Gastrocnemius medialis (tissue), 4 donors: Measurements from ENCODE around the gene NBPF14. TPM values are rescaled to one million over a fixed set of nuclear protein-coding genes. Genes with fewer than 3 reads are reported as not detected.
A peak's percentile ranks its signal among the peaks of the same experiment; 100 is the strongest.
"Not testable (repeated sequence)": the region's sequence is repeated elsewhere in the genome, so short reads cannot be mapped to it uniquely, and the experiment has no call there.

ENCODE experiments used
- ATAC-seq, 2 donors: fragments of 150-250 bp; one replicate each; pipeline ENCODE4 v1.9.1; 2016
- DNase-seq, 2 donors: peaks; one replicate each; pipeline ENCODE4 v3.0.0-alpha.2; 2019
- H3K27ac ChIP-seq, 4 donors: fragments of 200-600 bp; sonication (generic); 1 replicate in 1 of 4; 2 replicates in 3 of 4; pipeline ENCODE4 v1.5.1; 2016 to 2018; ENCODE audit warnings: mild to moderate bottlenecking in 2 of 4, moderate library complexity in 1 of 4
- H3K27me3 ChIP-seq, 3 donors: fragments of 200-600 bp; sonication (generic) in 2 of 3; 1 replicate in 1 of 3; 2 replicates in 2 of 3; pipeline versions ENCODE4 v1.5.1 to v1.6.0; 2016 to 2019; ENCODE audit warnings: mild to moderate bottlenecking in 1 of 3, moderate library complexity in 1 of 3
- H3K36me3 ChIP-seq, 2 donors: fragments of 200-600 bp; sonication (generic) in 1 of 2; one replicate each; pipeline ENCODE4 v1.5.1; 2017 to 2018
- H3K4me1 ChIP-seq, 2 donors: fragments of 200-600 bp; sonication (generic) in 1 of 2; one replicate each; pipeline ENCODE4 v1.5.1; 2016 to 2017; ENCODE audit warnings: mild to moderate bottlenecking in 2 of 2
- H3K4me3 ChIP-seq, 4 donors: fragments of 200-600 bp; sonication (generic) in 3 of 4; 1 replicate in 1 of 4; 2 replicates in 3 of 4; pipeline ENCODE4 v1.5.1; 2016 to 2019; ENCODE audit warnings: mild to moderate bottlenecking in 2 of 4
- H3K9me3 ChIP-seq, 3 donors: fragments of 200-600 bp; sonication (generic) in 2 of 3; 1 replicate in 1 of 3; 2 replicates in 2 of 3; pipeline ENCODE4 v1.5.1; 2016 to 2019
- POLR2A ChIP-seq, 2 donors: fragments of 450-650 bp; IDR thresholded peaks; one replicate each; pipeline ENCODE4 v1.6.1; 2017; ENCODE audit warnings: antibody characterized with exemption in 2 of 2, mild to moderate bottlenecking in 2 of 2, moderate library complexity in 2 of 2
- in situ Hi-C, 4 donors: fragments of 200-750 bp; cut with MboI; loops; one replicate each; pipeline versions ENCODE4 v1.15.0 to v1.8.0; 2017; ENCODE audit warnings: low sequenced_read_pairs in 4 of 4
- intact Hi-C: fragments of 100-400 bp; cut with DNase I; formaldehyde crosslinking; loops from one replicate; pipeline ENCODE4 v1.15.1; 2023; ENCODE audit warnings: low total_unique reads
- total RNA-seq, 4 donors: library from RNA; depleted of rRNA; stranded (reverse); fragments of >200 nt; gene quantifications; one replicate each; pipeline versions ENCODE4 v1.1.0 to v1.2.3, GENCODE V29; 2016

Gene NBPF14
- total RNA-seq, 4 donors from 2014 or later: 6.9 to 25.3 (median 10.1) TPM

- peak; percentile 76 to 91 for ATAC-seq
- peak; percentile 57 to 91 for TF ChIP-seq POLR2A (IDR thresholded peaks at IDR 0.05)
- in situ Hi-C loops, H3K4me1 ChIP-seq, H3K27me3 ChIP-seq, H3K36me3 ChIP-seq, intact Hi-C loops, H3K9me3 ChIP-seq: not testable (repeated sequence)
- H3K4me3 ChIP-seq: peak overlapping the region; percentile 43 to 54 (median 52)
- DNase-seq: peak; percentile 51 to 79
- H3K27ac ChIP-seq: peak overlapping the region; percentile 46 to 58 (median 54)
Observed at GRCh38 chr1:148522561-148523204, 73.1 kb downstream of the NBPF14 start.

- peak overlapping the region in 3 of 4 donors; percentile 22 to 50 (median 43) for H3K4me3 ChIP-seq
Observed at GRCh38 chr1:148522072-148522471, 73.7 kb downstream of the NBPF14 start.

GRCh38 chr1:148514310-148514709 lies 81.5 kb downstream of the NBPF14 start:
- H3K4me3 ChIP-seq, H3K36me3 ChIP-seq, intact Hi-C loops, H3K9me3 ChIP-seq, H3K4me1 ChIP-seq, H3K27ac ChIP-seq, ATAC-seq, DNase-seq, H3K27me3 ChIP-seq, in situ Hi-C loops: not testable (repeated sequence)

More at GRCh38 chr1:148522072-148522471, 73.7 kb downstream of the NBPF14 start:
- H3K9me3 ChIP-seq, intact Hi-C loops, H3K4me1 ChIP-seq, in situ Hi-C loops, H3K36me3 ChIP-seq, H3K27ac ChIP-seq, H3K27me3 ChIP-seq: not testable (repeated sequence)
- DNase-seq: peak; percentile 36 to 71
- peak; percentile 64 to 75 for ATAC-seq

- H3K4me3 ChIP-seq, DNase-seq, H3K4me1 ChIP-seq, ATAC-seq, H3K27ac ChIP-seq, in situ Hi-C loops, H3K27me3 ChIP-seq, H3K36me3 ChIP-seq, intact Hi-C loops, H3K9me3 ChIP-seq: not testable (repeated sequence)
Observed at GRCh38 chr1:148512571-148513184, 83.1 kb downstream of the NBPF14 start.

GRCh38 chr1:148493933-148494332 lies 101.9 kb downstream of the NBPF14 start:
- H3K4me1 ChIP-seq, intact Hi-C loops, H3K36me3 ChIP-seq, ATAC-seq, in situ Hi-C loops, H3K27ac ChIP-seq, DNase-seq, H3K4me3 ChIP-seq, H3K27me3 ChIP-seq, H3K9me3 ChIP-seq: not testable (repeated sequence)

- H3K4me3 ChIP-seq, in situ Hi-C loops, H3K27me3 ChIP-seq, ATAC-seq, H3K9me3 ChIP-seq, H3K4me1 ChIP-seq, DNase-seq, H3K27ac ChIP-seq, intact Hi-C loops, H3K36me3 ChIP-seq: not testable (repeated sequence)
Observed at GRCh38 chr1:148483029-148483428, 112.8 kb downstream of the NBPF14 start, which contains the start of gene PPIAL4G. Gene PPIAL4G, minus strand, starts transcription at chr1:148483302. Its CDS starts 50 bp downstream, at chr1:148483252.

Other genes with a start within 250 kb of the NBPF14 start
- gene PPIAL4G, start 112.7 kb downstream of the NBPF14 start, total RNA-seq: not detected
- gene NUDT4B, start 152.8 kb upstream of the NBPF14 start, total RNA-seq: 100 to 1,000 TPM in 1 of 4 donors, 10 to 100 TPM in 2, 1 to 10 TPM in 1; 6.1 to 279 (median 22.6) TPM
- 1,000 to 10,000 TPM in 3 of 4 donors, 100 to 1,000 TPM in 1; 630 to 1,712 (median 1,308) TPM for gene PDE4DIP, start 248.4 kb upstream of the NBPF14 start, total RNA-seq